Activated T-helper 1 cell treated with anti-CD3 and anti-CD28 coated beads, Interleukin-12 subunit alpha, Interleukin-12 subunit beta, Interleukin-2, Interleukin-4 antibody, amounts not matched to agents 30 ng/mL and 10 ng/mL and 1 ng/mL, durations not matched to agents 14 hours and 24 hours and 36 hours (primary cell): Measurements from ENCODE around the gene ARHGAP4. TPM values are rescaled to one million over a fixed set of nuclear protein-coding genes. Genes with fewer than 3 reads are reported as not detected.

Experiments used
- DNase-seq: peaks from one replicate; pipeline ENCODE4 v3.0.0; 2021; ENCODE audit warnings: low spot score
- H3K27ac Mint-ChIP-seq: one replicate; pipeline ENCODE4 v1.8.0; 2021; ENCODE audit warnings: mild to moderate bottlenecking, mixed read lengths
- H3K27me3 Mint-ChIP-seq: one replicate; pipeline ENCODE4 v1.8.0; 2022; ENCODE audit warnings: mild to moderate bottlenecking, moderate library complexity, mixed read lengths; ENCODE audit not compliant: insufficient read depth
- H3K36me3 Mint-ChIP-seq: one replicate; pipeline ENCODE4 v1.8.0; 2021; ENCODE audit warnings: low read depth, mixed read lengths
- H3K4me1 Mint-ChIP-seq: one replicate; pipeline ENCODE4 v1.8.0; 2021; ENCODE audit warnings: low read depth, mixed read lengths
- H3K4me3 Mint-ChIP-seq: one replicate; pipeline ENCODE4 v1.8.0; 2021; ENCODE audit warnings: mild to moderate bottlenecking, moderate library complexity, mixed read lengths
- H3K9me3 Mint-ChIP-seq: one replicate; pipeline ENCODE4 v1.8.0; 2021; ENCODE audit warnings: mixed read lengths
- intact Hi-C: fragments of 100-400 bp; cut with micrococcal nuclease; formaldehyde crosslinking; loops from one replicate; pipeline ENCODE4 v1.15.1; 2024
- total RNA-seq: library from RNA; stranded (reverse); gene quantifications from 2 replicates; pipeline ENCODE4 v1.2.3, GENCODE V29; 2022

The ARHGAP4 gene
- total RNA-seq, 1 donor from 2014 or later, result 128 TPM

- no peak for DNase-seq
- no peaks in the 10 kb centered on the region for H3K27me3 Mint-ChIP-seq
- no peaks in the 10 kb centered on the region for H3K9me3 Mint-ChIP-seq
- intact Hi-C loops, result no loop called here
- H3K36me3 Mint-ChIP-seq, result peaks cover 8% of the 10 kb centered on the region
- no peak overlapping the region for H3K4me3 Mint-ChIP-seq
- H3K4me1 Mint-ChIP-seq, result no peaks in the 10 kb centered on the region
- H3K27ac Mint-ChIP-seq, result no peak overlapping the region
Measured at GRCh38 chrX:153958605-153959004, 32.5 kb upstream of the ARHGAP4 start.

- H3K4me1 Mint-ChIP-seq, result no peaks in the 10 kb centered on the region
- H3K27me3 Mint-ChIP-seq, result no peaks in the 10 kb centered on the region
- intact Hi-C loops, result no loop called here
Measured at GRCh38 chrX:153957224-153957623, 31.2 kb upstream of the ARHGAP4 start.

GRCh38 chrX:153956044-153956907 is 30.2 kb upstream of the ARHGAP4 start:
- Mint-ChIP-seq H3K36me3 (peaks cover 8% of the 10 kb centered on the region), H3K4me3 (no peak overlapping the region), H3K27me3 (no peaks in the 10 kb centered on the region), H3K4me1 (no peaks in the 10 kb centered on the region), H3K9me3 (no peaks in the 10 kb centered on the region), H3K27ac (no peak overlapping the region)
- intact Hi-C loops, result no loop called here
- no peak for DNase-seq

More at GRCh38 chrX:153957224-153957623, 31.2 kb upstream of the ARHGAP4 start:
- H3K27ac Mint-ChIP-seq, result no peak overlapping the region
- DNase-seq, result no peak
- H3K4me3 Mint-ChIP-seq, result no peak overlapping the region
- no peaks in the 10 kb centered on the region for H3K9me3 Mint-ChIP-seq
- peaks cover 8% of the 10 kb centered on the region for H3K36me3 Mint-ChIP-seq

GRCh38 chrX:153955228-153955732 is 29.2 kb upstream of the ARHGAP4 start:
- no peak overlapping the region for H3K4me3 Mint-ChIP-seq
- intact Hi-C loops, result no loop called here
- DNase-seq, result no peak
- H3K27ac Mint-ChIP-seq, result no peak overlapping the region
- H3K36me3 Mint-ChIP-seq, result peaks cover 9% of the 10 kb centered on the region
- no peaks in the 10 kb centered on the region for H3K27me3 Mint-ChIP-seq
- H3K9me3 Mint-ChIP-seq, result no peaks in the 10 kb centered on the region
- no peaks in the 10 kb centered on the region for H3K4me1 Mint-ChIP-seq

GRCh38 chrX:153954558-153955227 is 28.6 kb upstream of the ARHGAP4 start:
- H3K27me3 Mint-ChIP-seq, result no peaks in the 10 kb centered on the region
- H3K27ac Mint-ChIP-seq, result no peak overlapping the region
- no peak overlapping the region for H3K4me3 Mint-ChIP-seq
- intact Hi-C loops, result no loop called here
- H3K9me3 Mint-ChIP-seq, result no peaks in the 10 kb centered on the region
- H3K4me1 Mint-ChIP-seq, result no peaks in the 10 kb centered on the region
- no peak for DNase-seq
- peaks cover 9% of the 10 kb centered on the region for H3K36me3 Mint-ChIP-seq

GRCh38 chrX:153953892-153954557 is 28.0 kb upstream of the ARHGAP4 start:
- Mint-ChIP-seq H3K36me3 (peaks cover 9% of the 10 kb centered on the region), H3K4me3 (no peak overlapping the region), H3K4me1 (no peaks in the 10 kb centered on the region), H3K9me3 (no peaks in the 10 kb centered on the region), H3K27me3 (no peaks in the 10 kb centered on the region), H3K27ac (no peak overlapping the region)
- intact Hi-C loops, result loop anchor here (1.0 kb wide), 2 partner anchors 13 to 190 kb away; partner anchors contain the start of gene PLXNB3
- DNase-seq, result no peak

GRCh38 chrX:153953342-153953830 is 27.3 kb upstream of the ARHGAP4 start:
- intact Hi-C loops, result loop anchor here (1.0 kb wide), 2 partner anchors 14 to 189 kb away; partner anchors contain the start of gene PLXNB3
- Mint-ChIP-seq H3K9me3 (no peaks in the 10 kb centered on the region), H3K4me1 (no peaks in the 10 kb centered on the region), H3K27ac (peak overlapping the region; percentile 23), H3K4me3 (no peak overlapping the region), H3K36me3 (peaks cover 9% of the 10 kb centered on the region), H3K27me3 (no peaks in the 10 kb centered on the region)
- DNase-seq, result peak; percentile 60

DNA sequence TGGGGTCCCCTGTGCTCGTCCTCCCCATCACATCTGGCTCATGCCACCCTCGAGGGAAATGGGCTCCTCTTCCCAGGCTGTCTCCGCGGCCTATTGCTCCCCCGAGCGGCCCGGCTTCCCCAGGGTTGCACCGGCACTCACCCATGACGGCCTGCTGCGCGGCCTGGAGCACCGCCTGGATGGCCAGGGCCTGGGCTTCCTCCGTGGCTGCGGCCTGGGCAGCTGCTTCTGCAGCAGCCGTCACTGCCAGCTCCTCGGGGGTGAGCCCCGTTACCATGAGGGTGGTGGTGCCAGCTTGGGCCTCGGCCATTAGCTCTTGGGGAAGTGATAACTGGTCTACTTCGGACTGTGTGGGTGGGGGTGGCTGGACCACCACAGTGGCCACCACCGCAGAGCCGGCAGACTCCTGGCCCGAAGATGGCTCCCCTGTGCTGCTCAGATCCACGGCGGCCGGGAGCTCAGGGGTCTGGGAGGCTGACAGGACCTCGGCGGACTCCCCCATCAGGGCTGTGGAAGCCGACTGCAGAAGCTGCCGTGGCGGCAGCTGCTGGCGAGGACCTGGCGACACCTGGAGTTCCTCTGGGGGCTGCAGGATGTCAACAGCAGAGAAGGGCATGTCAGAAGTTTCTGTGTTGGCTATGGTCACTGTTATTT is 26.4 kb upstream of the ARHGAP4 start:
- intact Hi-C loops, result loop anchor here (1.0 kb wide), 2 partner anchors 15 to 188 kb away; partner anchors contain the start of gene PLXNB3
- no peak for DNase-seq
- H3K36me3 Mint-ChIP-seq, result peaks cover 10% of the 10 kb centered on the region
- no peak overlapping the region for H3K27ac Mint-ChIP-seq
- H3K27me3 Mint-ChIP-seq, result no peaks in the 10 kb centered on the region
- no peaks in the 10 kb centered on the region for H3K9me3 Mint-ChIP-seq
- H3K4me3 Mint-ChIP-seq, result no peak overlapping the region
- H3K4me1 Mint-ChIP-seq, result peaks cover 2% of the 10 kb centered on the region

GRCh38 chrX:153951683-153952372 is 25.8 kb upstream of the ARHGAP4 start:
- peaks cover 9% of the 10 kb centered on the region for H3K4me1 Mint-ChIP-seq
- no peaks in the 10 kb centered on the region for H3K27me3 Mint-ChIP-seq
- no peak overlapping the region for H3K27ac Mint-ChIP-seq
- intact Hi-C loops, result no loop called here
- H3K36me3 Mint-ChIP-seq, result peaks cover 12% of the 10 kb centered on the region
- DNase-seq, result no peak
- no peaks in the 10 kb centered on the region for H3K9me3 Mint-ChIP-seq
- H3K4me3 Mint-ChIP-seq, result no peak overlapping the region

- no peaks in the 10 kb centered on the region for H3K27me3 Mint-ChIP-seq
- H3K4me1 Mint-ChIP-seq, result peaks cover 9% of the 10 kb centered on the region
- H3K9me3 Mint-ChIP-seq, result no peaks in the 10 kb centered on the region
- DNase-seq, result no peak
- H3K4me3 Mint-ChIP-seq, result no peak overlapping the region
- peaks cover 9% of the 10 kb centered on the region for H3K36me3 Mint-ChIP-seq
- intact Hi-C loops, result no loop called here
- H3K27ac Mint-ChIP-seq, result no peak overlapping the region
Measured at GRCh38 chrX:153950127-153950526, 24.1 kb upstream of the ARHGAP4 start.

- intact Hi-C loops, result no loop called here
- Mint-ChIP-seq H3K36me3 (peaks cover 11% of the 10 kb centered on the region), H3K4me1 (peaks cover 9% of the 10 kb centered on the region), H3K4me3 (no peak overlapping the region), H3K27ac (peak overlapping the region; percentile 52), H3K27me3 (no peaks in the 10 kb centered on the region), H3K9me3 (no peaks in the 10 kb centered on the region)
- DNase-seq, result no peak
Measured at GRCh38 chrX:153948847-153949805, 23.1 kb upstream of the ARHGAP4 start.
